SK-N-SH (cell line): ENCODE data around the gene RUVBL2. TPM values are rescaled to one million over a fixed set of nuclear protein-coding genes. Genes with fewer than 3 reads are reported as not detected.

Experiments used
- CTCF ChIA-PET: fragments of 300-600, 350-600 bp; formaldehyde crosslinking; extraction: SDS; loops from one replicate; lab custom pipeline; 2021; lab: Yijun Ruan, JAX
- POLR2A ChIA-PET: fragments of 350-600 bp; sonication (Branson Sonifier 250); formaldehyde crosslinking; extraction: SDS; loops from one replicate; lab custom pipeline; 2020; ENCODE audit warnings: antibody characterized with exemption, inconsistent platforms; lab: Yijun Ruan, JAX
- DNase-seq: peaks from one replicate; pipeline ENCODE4 v3.0.0; 2012
- H2AFZ ChIP-seq: fragments of 200-600 bp; sonication (generic); 2 replicates; pipeline ENCODE4 v1.8.1; 2016; ENCODE audit warnings: antibody characterized with exemption, mild to moderate bottlenecking, low read depth
- H3F3A ChIP-seq: fragments of 200-600 bp; sonication (generic); replicated peaks from 2 replicates; pipeline ENCODE3; 2016; ENCODE audit warnings: antibody characterized with exemption, mild to moderate bottlenecking; ENCODE audit not compliant: insufficient read depth
- H3K27ac ChIP-seq, 2 experiments: fragments of 200-500 bp in 1 of 2; fragments of 200-600 bp in 1 of 2; sonication (Bioruptor generic) in 1 of 2; sonication (generic), shearing (Covaris generic) in 1 of 2; 2 replicates each; pipeline versions ENCODE4 v1.5.1 to v1.6.1; 2014 to 2016; ENCODE audit warnings: low read depth in 2 of 2, inconsistent platforms in 1 of 2, low read length in 1 of 2, mild to moderate bottlenecking in 1 of 2, mixed read lengths in 1 of 2
- H3K27me3 ChIP-seq: fragments of 200-600 bp; sonication (generic), shearing (Covaris generic); 2 replicates; pipeline ENCODE4 v1.6.1; 2016; ENCODE audit warnings: mixed run types; ENCODE audit not compliant: insufficient read depth
- H3K36me3 ChIP-seq, 2 experiments: fragments of 200-500 bp in 1 of 2; fragments of 200-600 bp in 1 of 2; sonication (Bioruptor generic) in 1 of 2; sonication (generic) in 1 of 2; replicated peaks in 1 of 2; 2 replicates each; pipeline versions ENCODE3 to v1.5.1; 2014 to 2016; ENCODE audit warnings: low read length in 1 of 2, mild to moderate bottlenecking in 1 of 2; ENCODE audit not compliant: insufficient read depth in 2 of 2, control insufficient read depth in 1 of 2
- H3K4me1 ChIP-seq, 2 experiments: fragments of 200-500 bp in 1 of 2; fragments of 200-600 bp in 1 of 2; sonication (Bioruptor generic) in 1 of 2; sonication (generic), shearing (Covaris generic) in 1 of 2; 2 replicates each; pipeline versions ENCODE4 v1.5.1 to v1.6.1; 2014 to 2016; ENCODE audit warnings: low read depth in 1 of 2, low read length in 1 of 2, mixed run types in 1 of 2; ENCODE audit not compliant: insufficient read depth in 2 of 2, control insufficient read depth in 1 of 2
- H3K4me2 ChIP-seq: fragments of 200-600 bp; sonication (generic), shearing (Covaris generic); 2 replicates; pipeline ENCODE4 v1.6.1; 2017; ENCODE audit warnings: mixed run types
- H3K4me3 ChIP-seq, 2 experiments: fragments of 200-500 bp in 1 of 2; fragments of 200-600 bp in 1 of 2; sonication (Bioruptor generic) in 1 of 2; sonication (generic), shearing (Covaris generic) in 1 of 2; 2 replicates each; pipeline versions ENCODE4 v1.5.1 to v1.8.1; 2014 to 2016; ENCODE audit warnings: low read depth in 2 of 2, inconsistent platforms in 1 of 2, low read length in 1 of 2, mild to moderate bottlenecking in 1 of 2, mixed read lengths in 1 of 2, moderate library complexity in 1 of 2
- H3K79me2 ChIP-seq: fragments of 200-600 bp; sonication (generic); 2 replicates; pipeline ENCODE4 v1.8.1; 2017; ENCODE audit warnings: mild to moderate bottlenecking; ENCODE audit not compliant: insufficient read depth
- H3K9ac ChIP-seq: fragments of 200-600 bp; sonication (generic); 2 replicates; pipeline ENCODE4 v1.6.1; 2017; ENCODE audit warnings: mixed run types
- H3K9me2 ChIP-seq: fragments of 200-600 bp; sonication (generic); 2 replicates; pipeline ENCODE4 v1.6.1; 2017; ENCODE audit warnings: mixed run types
- H3K9me3 ChIP-seq: fragments of 200-600 bp; sonication (generic); 2 replicates; pipeline ENCODE4 v1.6.1; 2017; ENCODE audit warnings: mixed run types, mild to moderate bottlenecking, moderate library complexity
- H4K20me1 ChIP-seq: fragments of 200-600 bp; sonication (generic); 2 replicates; pipeline ENCODE4 v1.6.1; 2017; ENCODE audit warnings: mild to moderate bottlenecking, mixed run types; ENCODE audit not compliant: insufficient read depth
- CHD2 ChIP-seq: fragments of 150-350 bp; IDR thresholded peaks from 2 replicates; pipeline ENCODE4 v1.6.1; 2018; ENCODE audit warnings: low read length; ENCODE audit not compliant: partially characterized antibody
- CTCF ChIP-seq: fragments of 200-600 bp; sonication (generic); IDR thresholded peaks from 2 replicates; pipeline ENCODE4 v1.6.1; 2017; ENCODE audit warnings: antibody characterized with exemption, mild to moderate bottlenecking, moderate library complexity
- EZH2phosphoT487 ChIP-seq: fragments of 200-600 bp; sonication (generic); IDR thresholded peaks from 2 replicates; pipeline ENCODE4 v1.6.1; 2017; ENCODE audit warnings: low read depth, mixed run types, mild to moderate bottlenecking, antibody characterized with exemption, moderate library complexity, borderline replicate concordance
- FOXM1 ChIP-seq: IDR thresholded peaks from 2 replicates; pipeline ENCODE4 v1.4.0; 2012; ENCODE audit warnings: low read depth, mild to moderate bottlenecking
- IRF3 ChIP-seq: fragments of 150-350 bp; IDR thresholded peaks from 2 replicates; pipeline ENCODE4 v1.6.1; 2016; ENCODE audit warnings: mild to moderate bottlenecking, low read depth, low read length
- POLR2AphosphoS5 ChIP-seq: IDR thresholded peaks from 2 replicates; pipeline ENCODE4 v1.6.1; 2012; ENCODE audit warnings: low read depth, low read length
- RFX5 ChIP-seq: IDR thresholded peaks from 2 replicates; pipeline ENCODE4 v1.6.1; 2012; ENCODE audit warnings: mild to moderate bottlenecking, improper control_type of control experiment, low read length
- RXRA ChIP-seq: IDR thresholded peaks from 2 replicates; pipeline ENCODE4 v1.4.0; 2012; ENCODE audit warnings: low read depth, mild to moderate bottlenecking, borderline replicate concordance
- SMC3 ChIP-seq: IDR thresholded peaks from 2 replicates; pipeline ENCODE4 v1.6.1; 2012; ENCODE audit warnings: low read depth, low read length, improper control_type of control experiment
- TAF1 ChIP-seq: IDR thresholded peaks from 2 replicates; pipeline ENCODE4 v1.6.1; 2012; ENCODE audit warnings: low read depth, mild to moderate bottlenecking, low read length, moderate library complexity, borderline replicate concordance
- USF1 ChIP-seq: IDR thresholded peaks from 2 replicates; pipeline ENCODE4 v1.4.0; 2012; ENCODE audit warnings: low read depth, borderline replicate concordance
- USF2 ChIP-seq: fragments of 150-350 bp; IDR thresholded peaks from 2 replicates; pipeline ENCODE4 v1.6.1; 2017; ENCODE audit warnings: antibody characterized with exemption, low read length, low read depth, borderline replicate concordance
- ZBTB33 ChIP-seq: IDR thresholded peaks from 2 replicates; pipeline ENCODE4 v1.4.0; 2012; ENCODE audit warnings: low read depth, borderline replicate concordance
- whole genome bisulfite sequencing: methylation state at CpG from one replicate; pipeline ENCODE4 v1.1.6; 2017; ENCODE audit warnings: low lambda C conversion rate; 5-methylcytosine and 5-hydroxymethylcytosine counted together
- polyA plus RNA-seq, 3 experiments: library from polyadenylated mRNA; depleted of rRNA; stranded (reverse); fragments of >200 nt; gene quantifications; 2 replicates each; pipeline ENCODE4 v1.2.3, GENCODE V29; 2012

RUVBL2 gene
- polyA plus RNA-seq, 1 of the 3 experiments (the other 2 are of a cell fraction): 459 TPM

GRCh38 chr19:49004133-49004532 is 10.4 kb downstream of the RUVBL2 start (continued):
- TF ChIP-seq SMC3: no peak
- no peak for TF ChIP-seq ZBTB33
- TF ChIP-seq, all 33 proteins: peak for 0

- no peak for TF ChIP-seq IRF3
- no peak for TF ChIP-seq RXRA
- no peak for TF ChIP-seq RFX5
- TF ChIP-seq FOXM1: no peak
- no peak for TF ChIP-seq SMC3
- no peak for TF ChIP-seq CHD2
- no peak for TF ChIP-seq USF1
- no peak for TF ChIP-seq USF2
- TF ChIP-seq POLR2AphosphoS5: no peak
- no peak for TF ChIP-seq CTCF
- TF ChIP-seq EZH2phosphoT487: no peak
- TF ChIP-seq TAF1: no peak
- H3F3A ChIP-seq: no peaks in the 10 kb centered on the region
- no peak overlapping the region for H3K27ac ChIP-seq
- H3K4me1 ChIP-seq: no peaks in the 10 kb centered on the region
- H3K4me3 ChIP-seq: no peak overlapping the region
- H4K20me1 ChIP-seq: no peaks in the 10 kb centered on the region
- H2AFZ ChIP-seq: no peak overlapping the region
- WGBS: 95% methylated on average over 5 of the region's 7 CpGs
- CTCF ChIA-PET: interaction anchor here (0.7 to 2.9 kb wide), 5 partner anchors 12 to 98 kb away, joined by 3 to 14 read pairs (median 4); partner anchors contain the start of genes GYS1 and RUVBL2
- no peak overlapping the region for H3K4me2 ChIP-seq
- no peak overlapping the region for H3K9ac ChIP-seq
- H3K79me2 ChIP-seq: peaks cover 24% of the 10 kb centered on the region; the same call in 1 of the 2 replicates
- H3K27me3 ChIP-seq: no peaks in the 10 kb centered on the region
- no peaks in the 10 kb centered on the region for H3K9me2 ChIP-seq
- no peaks in the 10 kb centered on the region for H3K9me3 ChIP-seq
- DNase-seq: no peak
- POLR2A ChIA-PET: no interaction called here
- peaks cover 20 to 42% of the 10 kb centered on the region in 2 experiments for H3K36me3 ChIP-seq
Measured at GRCh38 chr19:49004964-49005614, 11.4 kb downstream of the RUVBL2 start.
